Measurements from ENCODE around the gene OR6V1. TPM values are rescaled to one million over a fixed set of nuclear protein-coding genes. Genes with fewer than 3 reads are reported as not detected.
"Not testable (repeated sequence)": the region's sequence is repeated elsewhere in the genome, so short reads cannot be mapped to it uniquely, and the experiment has no call there.

OR6V1 gene
- total RNA-seq, 2 experiments from 2014 or later = not detected

DNA sequence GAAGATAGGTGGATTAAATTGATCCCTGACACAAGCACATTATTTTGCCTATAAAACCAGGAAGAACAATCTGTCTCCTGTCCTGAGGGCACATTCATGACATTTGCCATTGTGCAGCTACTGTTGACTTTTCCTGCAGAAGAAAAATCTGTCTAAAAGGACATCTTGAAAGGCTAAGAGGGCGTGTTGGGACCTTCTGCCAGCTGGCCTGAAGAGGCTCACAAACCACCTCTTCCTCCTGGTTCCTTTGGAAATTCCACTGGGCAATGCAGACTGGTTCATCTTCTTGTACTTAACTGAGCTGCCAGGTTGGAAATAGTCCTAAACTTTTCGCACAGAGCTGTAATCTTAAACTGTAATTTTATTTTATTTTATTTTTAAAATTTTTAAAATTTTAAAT lies 44.0 kb downstream of the OR6V1 start:
- no peak for ATAC-seq (ENCODE audit: poor library complexity)

DNA sequence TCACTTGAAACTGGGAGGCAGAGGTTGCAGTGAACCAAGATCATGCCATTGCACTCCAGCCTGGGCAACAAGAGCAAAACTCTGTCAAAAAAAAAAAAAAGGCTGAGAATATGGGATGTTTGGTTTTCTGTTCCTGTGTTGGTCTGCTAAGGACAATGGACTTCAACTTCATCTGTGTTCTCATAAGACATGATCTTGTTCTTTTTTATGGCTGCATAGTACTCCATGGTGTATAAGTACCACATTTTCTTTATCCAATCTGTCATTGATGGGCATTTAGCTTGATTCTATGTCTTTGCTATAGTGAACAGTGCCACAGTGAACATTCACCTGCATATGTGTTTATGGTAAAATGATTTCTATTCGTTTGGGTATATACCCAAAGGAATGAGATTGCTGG lies 47.4 kb downstream of the OR6V1 start:
- H3K27ac Mint-ChIP-seq; H3K27me3 Mint-ChIP-seq; ATAC-seq (ENCODE audit: poor library complexity); H3K27ac ChIP-seq (ENCODE audit: low read depth in 1 of 2, low read length in 2 of 2); POLR2A ChIA-PET; H3K4me3 ChIP-seq (ENCODE audit: low read length); H3K27me3 ChIP-seq (ENCODE audit: control insufficient read depth in 1 of 2, insufficient read depth in 2 of 2, low read length in 2 of 2); H3K36me3 ChIP-seq (ENCODE audit: insufficient read depth, low read length); H3K36me3 Mint-ChIP-seq (ENCODE audit: low read depth); H3K4me1 Mint-ChIP-seq (ENCODE audit: low read depth); intact Hi-C loops (cut with DNase I, micrococcal nuclease); CTCF ChIA-PET; H3K4me3 Mint-ChIP-seq; H3K4me1 ChIP-seq (ENCODE audit: insufficient read depth, low read length); DNase-seq: not testable (repeated sequence)
- H3K9me3 ChIP-seq (ENCODE audit: control insufficient read depth in 1 of 2, insufficient read depth in 1 of 2, low read length in 2 of 2) = peaks cover 5 to 21% of the 10 kb centered on the region in 2 experiments
- H3K9me3 Mint-ChIP-seq = peaks cover 22% of the 10 kb centered on the region

More for the DNA sequence above, 44.0 kb downstream of the OR6V1 start:
- Histone ChIP-seq H3K4me3 (ENCODE audit: low read length) (no peak overlapping the region), H3K27ac (ENCODE audit: low read depth in 1 of 2, low read length in 2 of 2) (no peak overlapping the region), H3K27me3 (ENCODE audit: control insufficient read depth in 1 of 2, insufficient read depth in 2 of 2, low read length in 2 of 2) (no peaks in the 10 kb centered on the region), H3K9me3 (ENCODE audit: control insufficient read depth in 1 of 2, insufficient read depth in 1 of 2, low read length in 2 of 2) (peaks cover 5 to 21% of the 10 kb centered on the region in 2 experiments), H3K36me3 (ENCODE audit: insufficient read depth, low read length) (no peaks in the 10 kb centered on the region), H3K4me1 (ENCODE audit: insufficient read depth, low read length) (no peaks in the 10 kb centered on the region)
- H3K27ac Mint-ChIP-seq = no peak overlapping the region
- DNase-seq = no peak
- H3K4me3 Mint-ChIP-seq = no peak overlapping the region
- H3K9me3 Mint-ChIP-seq = peaks cover 19% of the 10 kb centered on the region
- POLR2A ChIA-PET = no interaction called here
- TF ChIP-seq, protein P1, sequence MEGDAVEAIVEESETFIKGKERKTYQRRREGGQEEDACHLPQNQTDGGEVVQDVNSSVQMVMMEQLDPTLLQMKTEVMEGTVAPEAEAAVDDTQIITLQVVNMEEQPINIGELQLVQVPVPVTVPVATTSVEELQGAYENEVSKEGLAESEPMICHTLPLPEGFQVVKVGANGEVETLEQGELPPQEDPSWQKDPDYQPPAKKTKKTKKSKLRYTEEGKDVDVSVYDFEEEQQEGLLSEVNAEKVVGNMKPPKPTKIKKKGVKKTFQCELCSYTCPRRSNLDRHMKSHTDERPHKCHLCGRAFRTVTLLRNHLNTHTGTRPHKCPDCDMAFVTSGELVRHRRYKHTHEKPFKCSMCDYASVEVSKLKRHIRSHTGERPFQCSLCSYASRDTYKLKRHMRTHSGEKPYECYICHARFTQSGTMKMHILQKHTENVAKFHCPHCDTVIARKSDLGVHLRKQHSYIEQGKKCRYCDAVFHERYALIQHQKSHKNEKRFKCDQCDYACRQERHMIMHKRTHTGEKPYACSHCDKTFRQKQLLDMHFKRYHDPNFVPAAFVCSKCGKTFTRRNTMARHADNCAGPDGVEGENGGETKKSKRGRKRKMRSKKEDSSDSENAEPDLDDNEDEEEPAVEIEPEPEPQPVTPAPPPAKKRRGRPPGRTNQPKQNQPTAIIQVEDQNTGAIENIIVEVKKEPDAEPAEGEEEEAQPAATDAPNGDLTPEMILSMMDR (IDR thresholded peaks at IDR 0.05) = no peak
- intact Hi-C loops (cut with DNase I, micrococcal nuclease) = no loop called here
- H3K36me3 Mint-ChIP-seq (ENCODE audit: low read depth) = no peaks in the 10 kb centered on the region
- no peaks in the 10 kb centered on the region for H3K27me3 Mint-ChIP-seq
- no peaks in the 10 kb centered on the region for H3K4me1 Mint-ChIP-seq (ENCODE audit: low read depth)
- CTCF ChIA-PET = no interaction called here

Other genes with a start within 250 kb of the OR6V1 start
- gene EPHB6, start 197.3 kb upstream of the OR6V1 start, total RNA-seq = 10 to 100 TPM; 50.7 to 55.8 TPM
- not detected for gene TRPV6, start 166.6 kb upstream of the OR6V1 start, total RNA-seq
- gene TRPV5, start 118.6 kb upstream of the OR6V1 start, total RNA-seq = not detected
- not detected for gene LLCFC1, start 112.9 kb upstream of the OR6V1 start, total RNA-seq
- gene KEL, start 90.0 kb upstream of the OR6V1 start, total RNA-seq = under 1 TPM in 1 of 2 experiments, not detected in 1; 0.19 TPM
- not detected for gene OR9A2, start 25.2 kb upstream of the OR6V1 start, total RNA-seq
- gene PIP, start 79.7 kb downstream of the OR6V1 start, total RNA-seq = not detected
- not detected for gene TAS2R39, start 131.1 kb downstream of the OR6V1 start, total RNA-seq
- not detected for gene TAS2R40, start 169.7 kb downstream of the OR6V1 start, total RNA-seq
- 100 to 1,000 TPM; 245 to 259 TPM for gene GSTK1, start 211.1 kb downstream of the OR6V1 start, total RNA-seq
- gene TMEM139, start 232.6 kb downstream of the OR6V1 start, total RNA-seq = under 1 TPM; 0.20 to 0.27 TPM
- gene CASP2, start 236.0 kb downstream of the OR6V1 start, total RNA-seq = 10 to 100 TPM; 19.1 to 21.9 TPM